CD4-positive, alpha-beta T cell (primary cell): Measurements from ENCODE around the gene ACTA2. TPM values are rescaled to one million over a fixed set of nuclear protein-coding genes. Genes with fewer than 3 reads are reported as not detected.

Source experiments
- ATAC-seq: fragments of 200-7000 bp; cut with Tn5 transposase; one replicate; pipeline ENCODE4 v1.10.0; 2022; ENCODE audit warnings: mild to moderate bottlenecking; ENCODE audit not compliant: poor library complexity
- CTCF ChIA-PET: fragments of 350-600 bp; sonication (Branson Sonifier 250); formaldehyde crosslinking; loops from one replicate; lab custom pipeline; 2021; ENCODE audit warnings: antibody characterized with exemption, inconsistent platforms; lab: Charles Lee
- POLR2A ChIA-PET: fragments of 350-600 bp; sonication (Branson Sonifier 250); formaldehyde crosslinking; loops from one replicate; lab custom pipeline; 2021; ENCODE audit warnings: antibody characterized with exemption, inconsistent platforms; lab: Charles Lee
- DNase-seq, 14 experiments: peaks; one replicate each; pipeline ENCODE4 v3.0.0-alpha.2; 2013 to 2020; ENCODE audit warnings: mixed read lengths in 2 of 14
- H3K27ac ChIP-seq, 2 donors: one replicate each; pipeline versions ENCODE4 v1.5.1 to v1.7.0; 2013; ENCODE audit warnings: low read length in 2 of 2, low read depth in 1 of 2, mild to moderate bottlenecking in 1 of 2
- H3K27me3 ChIP-seq, 2 experiments: 1 replicate in 1 of 2; 2 replicates in 1 of 2; pipeline versions ENCODE4 v1.6.1 to v1.7.0; 2013; ENCODE audit warnings: low read length in 2 of 2, control low read depth in 1 of 2, mild to moderate bottlenecking in 1 of 2, moderate library complexity in 1 of 2; ENCODE audit not compliant: insufficient read depth in 2 of 2, control insufficient read depth in 1 of 2
- H3K36me3 ChIP-seq: one replicate; pipeline ENCODE4 v1.6.1; 2013; ENCODE audit warnings: low read length, control low read depth; ENCODE audit not compliant: insufficient read depth
- H3K4me1 ChIP-seq: one replicate; pipeline ENCODE4 v1.6.1; 2013; ENCODE audit warnings: low read length, control low read depth; ENCODE audit not compliant: insufficient read depth
- H3K4me3 ChIP-seq: one replicate; pipeline ENCODE4 v1.5.1; 2013; ENCODE audit warnings: mild to moderate bottlenecking, low read length, moderate library complexity
- H3K9me3 ChIP-seq, 2 experiments: 1 replicate in 1 of 2; 2 replicates in 1 of 2; pipeline versions ENCODE4 v1.6.1 to v1.7.0; 2013; ENCODE audit warnings: low read length in 2 of 2, mild to moderate bottlenecking in 2 of 2, control low read depth in 1 of 2, moderate library complexity in 1 of 2; ENCODE audit not compliant: control insufficient read depth in 1 of 2, insufficient read depth in 1 of 2
- H3K27ac Mint-ChIP-seq: one replicate; pipeline ENCODE4 v1.8.0; 2020; ENCODE audit warnings: mixed read lengths
- H3K27me3 Mint-ChIP-seq: one replicate; pipeline ENCODE4 v1.8.0; 2021; ENCODE audit warnings: mixed read lengths
- H3K36me3 Mint-ChIP-seq: one replicate; pipeline ENCODE4 v1.8.0; 2021; ENCODE audit warnings: low read depth, mixed read lengths
- H3K4me1 Mint-ChIP-seq: one replicate; pipeline ENCODE4 v1.8.0; 2021; ENCODE audit warnings: low read depth, mixed read lengths
- H3K4me3 Mint-ChIP-seq: one replicate; pipeline ENCODE4 v1.8.0; 2020; ENCODE audit warnings: mild to moderate bottlenecking, mixed read lengths
- H3K9me3 Mint-ChIP-seq: one replicate; pipeline ENCODE4 v1.8.0; 2020; ENCODE audit warnings: mixed read lengths
- intact Hi-C, 2 experiments: fragments of 100-400 bp; cut with DNase I in 1 of 2; cut with micrococcal nuclease in 1 of 2; formaldehyde crosslinking; loops; one replicate each; pipeline versions ENCODE4 v1.15.1 to v1.9.0; 2023 to 2025; cut with DNase I, micrococcal nuclease
- total RNA-seq, 174 experiments: library from RNA in 2 of 174; stranded (reverse) in 2 of 174; gene quantifications; one replicate each; pipeline ENCODE4 v1.2.3 and lab custom pipeline; 2021 to 2026
- TF ChIP-seq, protein P1 (sequence below): fragments of 200-600 bp; IDR thresholded peaks from one replicate; pipeline ENCODE4 v1.8.0; 2022; ENCODE audit warnings: antibody characterized with exemption, mild to moderate bottlenecking

The ACTA2 gene
- total RNA-seq, 2 experiments from 2014 or later: 1.8 to 2.1 TPM

GRCh38 chr10:88926566-88927415 is 25.8 kb downstream of the ACTA2 start:
- ChIA-PET CTCF (no interaction called here), POLR2A (no interaction called here)
- Histone ChIP-seq H3K9me3 (no peaks in the 10 kb centered on the region), H3K36me3 (peaks cover 42% of the 10 kb centered on the region), H3K4me1 (no peaks in the 10 kb centered on the region), H3K4me3 (no peak overlapping the region), H3K27ac (no peak overlapping the region), H3K27me3 (no peaks in the 10 kb centered on the region)
- no peaks in the 10 kb centered on the region for H3K27me3 Mint-ChIP-seq
- no peak overlapping the region for H3K27ac Mint-ChIP-seq
- intact Hi-C loops: loop anchor here in 1 of 2 experiments (5.0 kb wide), 1 partner anchor 239 kb away; no protein-coding TSS in a partner anchor
- H3K4me1 Mint-ChIP-seq: no peaks in the 10 kb centered on the region
- H3K4me3 Mint-ChIP-seq: no peak overlapping the region
- no peak for ATAC-seq
- TF ChIP-seq, protein P1, sequence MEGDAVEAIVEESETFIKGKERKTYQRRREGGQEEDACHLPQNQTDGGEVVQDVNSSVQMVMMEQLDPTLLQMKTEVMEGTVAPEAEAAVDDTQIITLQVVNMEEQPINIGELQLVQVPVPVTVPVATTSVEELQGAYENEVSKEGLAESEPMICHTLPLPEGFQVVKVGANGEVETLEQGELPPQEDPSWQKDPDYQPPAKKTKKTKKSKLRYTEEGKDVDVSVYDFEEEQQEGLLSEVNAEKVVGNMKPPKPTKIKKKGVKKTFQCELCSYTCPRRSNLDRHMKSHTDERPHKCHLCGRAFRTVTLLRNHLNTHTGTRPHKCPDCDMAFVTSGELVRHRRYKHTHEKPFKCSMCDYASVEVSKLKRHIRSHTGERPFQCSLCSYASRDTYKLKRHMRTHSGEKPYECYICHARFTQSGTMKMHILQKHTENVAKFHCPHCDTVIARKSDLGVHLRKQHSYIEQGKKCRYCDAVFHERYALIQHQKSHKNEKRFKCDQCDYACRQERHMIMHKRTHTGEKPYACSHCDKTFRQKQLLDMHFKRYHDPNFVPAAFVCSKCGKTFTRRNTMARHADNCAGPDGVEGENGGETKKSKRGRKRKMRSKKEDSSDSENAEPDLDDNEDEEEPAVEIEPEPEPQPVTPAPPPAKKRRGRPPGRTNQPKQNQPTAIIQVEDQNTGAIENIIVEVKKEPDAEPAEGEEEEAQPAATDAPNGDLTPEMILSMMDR: no peak
- peaks cover 58% of the 10 kb centered on the region for H3K36me3 Mint-ChIP-seq
- DNase-seq: no peak
- H3K9me3 Mint-ChIP-seq: no peaks in the 10 kb centered on the region

- no peaks in the 10 kb centered on the region for H3K4me1 Mint-ChIP-seq
- no peak overlapping the region for H3K27ac ChIP-seq
- DNase-seq: no peak
- no peaks in the 10 kb centered on the region for H3K4me1 ChIP-seq
- no peak overlapping the region for H3K27ac Mint-ChIP-seq
- H3K9me3 ChIP-seq: no peaks in the 10 kb centered on the region
- intact Hi-C loops: no loop called here
- no peak for ATAC-seq
- no peak overlapping the region for H3K4me3 ChIP-seq
- no peaks in the 10 kb centered on the region for H3K9me3 Mint-ChIP-seq
- H3K27me3 ChIP-seq: no peaks in the 10 kb centered on the region
- H3K27me3 Mint-ChIP-seq: no peaks in the 10 kb centered on the region
- peaks cover 67% of the 10 kb centered on the region for H3K36me3 ChIP-seq
- CTCF ChIA-PET: interaction anchor here (1.0 to 1.3 kb wide), 2 partner anchors 43 to 103 kb away, joined by 3 read pairs; partner anchors contain the start of gene STAMBPL1
- peaks cover 74% of the 10 kb centered on the region for H3K36me3 Mint-ChIP-seq
- POLR2A ChIA-PET: interaction anchor here (0.7 to 1.0 kb wide), 2 partner anchors 102 to 284 kb away, joined by 3 read pairs; partner anchors contain the start of gene CH25H
- no peak overlapping the region for H3K4me3 Mint-ChIP-seq
- TF ChIP-seq, protein P1: no peak
Measured at GRCh38 chr10:88923520-88923919, 29.1 kb downstream of the ACTA2 start.

DNA sequence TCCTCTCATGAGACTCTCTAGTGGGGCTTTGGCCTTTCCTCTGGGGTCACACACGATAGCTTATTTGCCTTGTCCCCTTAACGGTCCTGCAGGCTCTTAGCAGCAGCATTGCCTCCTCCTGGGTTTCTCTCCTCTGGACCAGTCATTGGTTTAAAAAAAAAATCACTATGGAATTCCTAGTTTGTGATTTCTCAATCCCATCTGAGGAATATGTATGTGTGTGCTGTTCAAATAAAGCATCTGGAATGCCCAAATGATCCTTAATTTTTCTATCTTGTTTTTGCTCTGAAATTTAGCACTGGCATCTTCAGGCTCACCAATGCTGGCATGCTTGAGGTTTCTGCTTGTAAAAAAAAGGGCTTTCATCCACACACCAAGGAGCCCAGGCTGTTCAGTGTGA is 30.5 kb downstream of the ACTA2 start:
- Histone ChIP-seq H3K9me3 (no peaks in the 10 kb centered on the region), H3K4me1 (no peaks in the 10 kb centered on the region), H3K27ac (no peak overlapping the region), H3K27me3 (no peaks in the 10 kb centered on the region), H3K4me3 (no peak overlapping the region), H3K36me3 (peaks cover 69% of the 10 kb centered on the region)
- Mint-ChIP-seq H3K27me3 (no peaks in the 10 kb centered on the region), H3K9me3 (no peaks in the 10 kb centered on the region), H3K4me3 (no peak overlapping the region), H3K27ac (no peak overlapping the region), H3K36me3 (peaks cover 76% of the 10 kb centered on the region), H3K4me1 (no peaks in the 10 kb centered on the region)
- POLR2A ChIA-PET: no interaction called here
- no peak for DNase-seq
- TF ChIP-seq, protein P1: no peak
- no peak for ATAC-seq
- intact Hi-C loops: no loop called here
- CTCF ChIA-PET: interaction anchor here (1.3 kb wide), 1 partner anchor 87 kb away, joined by 3 read pairs; no protein-coding TSS in a partner anchor
